Epithelial cell of esophagus (primary cell): ENCODE measurements around the gene NHSL2.

Experiments
- DNase-seq: peaks from one replicate; pipeline ENCODE4 v3.0.0; 2010; ENCODE audit warnings: low read depth
- H3K4me3 ChIP-seq: 2 replicates; pipeline ENCODE4 v1.5.1; 2011; ENCODE audit warnings: mild to moderate bottlenecking, low read length, control low read depth
- CTCF ChIP-seq: IDR thresholded peaks from 2 replicates; pipeline ENCODE4 v1.5.1; 2011; ENCODE audit warnings: low read depth, mild to moderate bottlenecking, low read length, control low read depth, inconsistent platforms; ENCODE audit not compliant: insufficient read depth; ENCODE audit errors: missing control alignments

The NHSL2 gene

GRCh38 chrX:72029483-72030411 is 119.1 kb downstream of the NHSL2 start:
- no peak for TF ChIP-seq CTCF
- DNase-seq = peak; percentile 68
- no peak overlapping the region for H3K4me3 ChIP-seq

- no peak for DNase-seq
- no peak for TF ChIP-seq CTCF
- H3K4me3 ChIP-seq = no peak overlapping the region
Observed at GRCh38 chrX:72030431-72030830, 119.8 kb downstream of the NHSL2 start.

- TF ChIP-seq CTCF = no peak
- no peak overlapping the region for H3K4me3 ChIP-seq
- DNase-seq = no peak
Observed at GRCh38 chrX:72031118-72031517, 120.5 kb downstream of the NHSL2 start.

- TF ChIP-seq CTCF = no peak
Observed at GRCh38 chrX:72031634-72032033, 121.0 kb downstream of the NHSL2 start.

GRCh38 chrX:72037601-72038000 is 127.0 kb downstream of the NHSL2 start:
- no peak for DNase-seq
- TF ChIP-seq CTCF = no peak
- H3K4me3 ChIP-seq = no peak overlapping the region

More at GRCh38 chrX:72031634-72032033, 121.0 kb downstream of the NHSL2 start:
- no peak for DNase-seq
- no peak overlapping the region for H3K4me3 ChIP-seq

GRCh38 chrX:72038016-72038415 is 127.4 kb downstream of the NHSL2 start:
- no peak for DNase-seq
- H3K4me3 ChIP-seq = no peak overlapping the region
- TF ChIP-seq CTCF = no peak

- TF ChIP-seq CTCF = no peak
- H3K4me3 ChIP-seq = no peak overlapping the region
- no peak for DNase-seq
Observed at GRCh38 chrX:72038868-72039267, 128.2 kb downstream of the NHSL2 start.
